Tibial artery (tissue), 4 donors: ENCODE results near the gene UTP14A.

Experiments
- DNase-seq, 2 donors: peaks; one replicate each; pipeline ENCODE4 v3.0.0-alpha.2; 2019
- H3K27ac ChIP-seq, 2 donors: fragments of 200-600 bp; sonication (generic) in 1 of 2; 1 replicate in 1 of 2; 2 replicates in 1 of 2; pipeline ENCODE4 v1.5.1; 2018 to 2019; ENCODE audit warnings: mild to moderate bottlenecking in 1 of 2
- H3K27me3 ChIP-seq, 2 donors: fragments of 200-600 bp; sonication (generic) in 1 of 2; one replicate each; pipeline versions ENCODE4 v1.5.1 to v1.6.0; 2016 to 2019
- H3K36me3 ChIP-seq, 3 donors: fragments of 200-600 bp; sonication (generic) in 2 of 3; one replicate each; pipeline ENCODE4 v1.5.1; 2016 to 2019; ENCODE audit warnings: mild to moderate bottlenecking in 2 of 3
- H3K4me1 ChIP-seq, 4 donors: fragments of 200-600 bp; sonication (generic) in 2 of 4; 1 replicate in 3 of 4; 2 replicates in 1 of 4; pipeline ENCODE4 v1.5.1; 2016 to 2019
- H3K4me3 ChIP-seq, 2 donors: fragments of 200-600 bp; sonication (generic) in 1 of 2; 1 replicate in 1 of 2; 2 replicates in 1 of 2; pipeline ENCODE4 v1.5.1; 2018 to 2019; ENCODE audit warnings: mild to moderate bottlenecking in 2 of 2
- H3K9me3 ChIP-seq, 3 donors: fragments of 200-600 bp; sonication (generic) in 1 of 3; one replicate each; pipeline ENCODE4 v1.5.1; 2016 to 2019
- CTCF ChIP-seq, 2 experiments: fragments of 200-600 bp in 1 of 2; fragments of 450-650 bp in 1 of 2; IDR thresholded peaks; one replicate each; pipeline ENCODE4 v1.5.1; 2017 to 2019; ENCODE audit warnings: antibody characterized with exemption in 2 of 2, mild to moderate bottlenecking in 1 of 2, moderate library complexity in 1 of 2
- intact Hi-C: fragments of 100-400 bp; cut with DNase I; formaldehyde crosslinking; loops from one replicate; pipeline ENCODE4 v1.15.0; 2023; ENCODE audit warnings: low total_unique reads

The UTP14A gene

GRCh38 chrX:129953881-129954280 lies 47.9 kb downstream of the UTP14A start:
- no peak overlapping the region for H3K27ac ChIP-seq
- DNase-seq, result no peak

DNA sequence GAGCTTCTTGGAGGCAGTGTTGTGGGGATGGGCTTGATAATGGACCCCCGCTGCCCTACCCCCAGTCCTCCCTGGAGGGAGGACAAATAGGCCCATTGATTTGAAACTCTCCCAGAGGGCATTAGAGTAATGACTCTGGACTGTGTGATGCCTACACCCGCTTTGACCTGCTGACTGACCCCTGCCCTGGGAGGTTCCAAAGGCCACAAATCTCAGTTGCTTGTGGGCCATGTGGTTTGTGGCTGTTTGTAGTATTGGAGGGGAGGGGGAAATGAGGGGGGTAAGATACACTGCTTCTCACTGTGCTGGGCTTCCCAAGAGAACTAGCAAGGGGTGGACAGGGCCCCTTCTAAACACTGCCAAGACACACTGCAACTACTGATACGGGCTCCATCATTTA lies 48.8 kb downstream of the UTP14A start:
- TF ChIP-seq CTCF (IDR thresholded peaks at IDR 0.05), result no peak
- no peak for DNase-seq
- H3K9me3 ChIP-seq, result no peaks in the 10 kb centered on the region
- no peak overlapping the region for H3K27ac ChIP-seq
- no peaks in the 10 kb centered on the region for H3K27me3 ChIP-seq
- H3K36me3 ChIP-seq, result no peaks in the 10 kb centered on the region
- H3K4me1 ChIP-seq, result peaks cover 0 to 16% (median 5%) of the 10 kb centered on the region in 4 donors
- H3K4me3 ChIP-seq, result no peak overlapping the region
- intact Hi-C loops, result loop anchor here (5.0 kb wide), 1 partner anchor 608 kb away; no protein-coding TSS in a partner anchor

More at GRCh38 chrX:129953881-129954280, 47.9 kb downstream of the UTP14A start:
- no peaks in the 10 kb centered on the region for H3K9me3 ChIP-seq
- TF ChIP-seq CTCF (IDR thresholded peaks at IDR 0.05), result no peak
- H3K4me1 ChIP-seq, result peaks cover 0 to 16% (median 3%) of the 10 kb centered on the region in 4 donors
- H3K4me3 ChIP-seq, result no peak overlapping the region
- H3K27me3 ChIP-seq, result no peaks in the 10 kb centered on the region
- intact Hi-C loops, result no loop called here
- no peaks in the 10 kb centered on the region for H3K36me3 ChIP-seq

GRCh38 chrX:129955682-129956081 lies 49.7 kb downstream of the UTP14A start:
- peaks cover 0 to 16% (median 5%) of the 10 kb centered on the region in 4 donors for H3K4me1 ChIP-seq
- DNase-seq, result no peak
- H3K36me3 ChIP-seq, result no peaks in the 10 kb centered on the region
- H3K27ac ChIP-seq, result no peak overlapping the region
- no peak for TF ChIP-seq CTCF (IDR thresholded peaks at IDR 0.05)
- H3K27me3 ChIP-seq, result no peaks in the 10 kb centered on the region
- no peak overlapping the region for H3K4me3 ChIP-seq
- intact Hi-C loops, result loop anchor here (5.0 kb wide), 1 partner anchor 608 kb away; no protein-coding TSS in a partner anchor
- H3K9me3 ChIP-seq, result no peaks in the 10 kb centered on the region

DNA sequence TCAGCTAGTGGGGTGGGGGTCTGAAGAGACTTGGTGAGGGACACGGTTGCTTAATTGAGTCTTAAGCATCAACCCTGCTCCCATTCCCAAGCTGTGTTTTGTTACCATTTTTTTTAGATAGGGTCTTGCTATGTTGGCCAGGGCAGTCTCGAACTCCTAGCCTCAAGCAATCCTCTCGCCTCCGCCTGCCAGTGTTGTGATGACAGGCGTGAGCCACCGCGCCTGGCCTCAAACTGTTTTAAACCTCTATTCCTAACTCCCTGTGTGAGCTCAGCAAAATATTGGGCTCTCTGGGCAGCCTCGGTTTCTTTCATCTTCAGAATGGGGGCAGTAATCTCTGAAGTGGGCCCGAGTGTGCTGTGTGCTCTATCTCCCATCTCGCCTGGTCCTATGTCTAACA lies 50.2 kb downstream of the UTP14A start:
- H3K4me3 ChIP-seq, result no peak overlapping the region
- no peak for DNase-seq
- no peak for TF ChIP-seq CTCF (IDR thresholded peaks at IDR 0.05)
- peaks cover 0 to 16% (median 5%) of the 10 kb centered on the region in 4 donors for H3K4me1 ChIP-seq
- no peaks in the 10 kb centered on the region for H3K27me3 ChIP-seq
- intact Hi-C loops, result loop anchor here (5.0 kb wide), 1 partner anchor 609 kb away; no protein-coding TSS in a partner anchor
- H3K27ac ChIP-seq, result no peak overlapping the region
- no peaks in the 10 kb centered on the region for H3K9me3 ChIP-seq
- no peaks in the 10 kb centered on the region for H3K36me3 ChIP-seq

- no peaks in the 10 kb centered on the region for H3K36me3 ChIP-seq
- H3K27ac ChIP-seq, result peak overlapping the region; percentile 37 to 44
- H3K9me3 ChIP-seq, result no peaks in the 10 kb centered on the region
- TF ChIP-seq CTCF (IDR thresholded peaks at IDR 0.05), result no peak
- H3K4me3 ChIP-seq, result peak overlapping the region; percentile 42 to 56
- H3K27me3 ChIP-seq, result no peaks in the 10 kb centered on the region
- intact Hi-C loops, result loop anchor here (5.0 kb wide), 1 partner anchor 609 kb away; no protein-coding TSS in a partner anchor
- DNase-seq, result no peak
- peaks cover 0 to 16% (median 7%) of the 10 kb centered on the region in 4 donors for H3K4me1 ChIP-seq
These were observed 50.8 kb downstream of the UTP14A start for GRCh38 chrX:129956765-129957164.
